Measurements from ENCODE around the gene SYT3. TPM values are rescaled to one million over a fixed set of nuclear protein-coding genes. Genes with fewer than 3 reads are reported as not detected.

SYT3 gene
- total RNA-seq, 2 donors from 2014 or later = not detected

DNA sequence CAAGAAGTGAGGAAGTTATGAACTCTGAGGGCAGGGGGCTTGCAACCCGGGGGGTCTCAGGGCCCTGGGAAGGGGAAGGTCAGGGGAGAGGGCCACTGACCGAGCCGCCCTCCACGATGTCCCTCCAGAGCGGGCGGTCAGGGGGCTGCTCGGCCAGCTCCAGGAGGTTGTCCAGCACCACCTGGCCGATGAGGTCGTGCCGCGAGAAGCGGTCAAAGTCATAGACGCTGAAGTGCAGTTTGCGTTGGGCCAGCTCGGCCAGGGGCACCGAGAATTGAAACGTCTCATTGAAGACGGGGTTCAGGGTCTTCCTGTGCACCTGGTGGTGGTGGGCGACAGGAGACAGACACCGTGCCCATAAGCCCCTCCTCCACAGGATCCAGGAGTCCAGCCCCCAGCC is 10.5 kb downstream of the SYT3 start:
- no peak for ATAC-seq (ENCODE audit: insufficient number of reproducible peaks, low FRiP score, low read depth)
- no peak overlapping the region for H3K27ac ChIP-seq
- TF ChIP-seq, protein P1, sequence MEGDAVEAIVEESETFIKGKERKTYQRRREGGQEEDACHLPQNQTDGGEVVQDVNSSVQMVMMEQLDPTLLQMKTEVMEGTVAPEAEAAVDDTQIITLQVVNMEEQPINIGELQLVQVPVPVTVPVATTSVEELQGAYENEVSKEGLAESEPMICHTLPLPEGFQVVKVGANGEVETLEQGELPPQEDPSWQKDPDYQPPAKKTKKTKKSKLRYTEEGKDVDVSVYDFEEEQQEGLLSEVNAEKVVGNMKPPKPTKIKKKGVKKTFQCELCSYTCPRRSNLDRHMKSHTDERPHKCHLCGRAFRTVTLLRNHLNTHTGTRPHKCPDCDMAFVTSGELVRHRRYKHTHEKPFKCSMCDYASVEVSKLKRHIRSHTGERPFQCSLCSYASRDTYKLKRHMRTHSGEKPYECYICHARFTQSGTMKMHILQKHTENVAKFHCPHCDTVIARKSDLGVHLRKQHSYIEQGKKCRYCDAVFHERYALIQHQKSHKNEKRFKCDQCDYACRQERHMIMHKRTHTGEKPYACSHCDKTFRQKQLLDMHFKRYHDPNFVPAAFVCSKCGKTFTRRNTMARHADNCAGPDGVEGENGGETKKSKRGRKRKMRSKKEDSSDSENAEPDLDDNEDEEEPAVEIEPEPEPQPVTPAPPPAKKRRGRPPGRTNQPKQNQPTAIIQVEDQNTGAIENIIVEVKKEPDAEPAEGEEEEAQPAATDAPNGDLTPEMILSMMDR (IDR thresholded peaks at IDR 0.05) = no peak
- no peaks in the 10 kb centered on the region for H3K36me3 ChIP-seq
- no peak for DNase-seq (ENCODE audit: low spot score)
- no peaks in the 10 kb centered on the region for H3K4me1 ChIP-seq (ENCODE audit: control insufficient read depth in 1 of 2, low read depth in 2 of 2)
- no peak overlapping the region for H3K4me3 ChIP-seq
- H3K9me3 ChIP-seq = peaks cover 6% of the 10 kb centered on the region
- H3K27me3 ChIP-seq (replicated peaks; ENCODE audit: insufficient read depth) = no peaks in the 10 kb centered on the region

DNA sequence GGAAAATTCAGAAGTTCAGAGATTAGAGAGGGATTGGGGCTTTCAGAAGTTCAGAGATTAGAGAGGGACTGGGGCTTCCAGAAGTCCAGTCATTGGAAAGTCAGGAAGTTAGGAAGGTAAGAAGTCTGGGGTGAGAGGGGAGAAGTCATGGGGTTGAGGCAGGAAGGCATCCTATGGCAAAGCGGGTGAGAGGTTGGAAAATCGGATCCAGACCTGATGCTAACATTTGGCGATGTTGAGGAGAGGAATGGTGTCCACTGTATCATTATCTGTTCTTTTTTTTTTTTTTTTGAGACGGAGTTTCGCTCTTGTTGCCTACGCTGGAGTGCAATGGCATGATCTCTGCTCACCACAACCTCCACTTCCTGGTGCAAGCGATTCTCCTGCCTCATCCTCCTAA is 11.1 kb downstream of the SYT3 start:
- no peak for ATAC-seq (ENCODE audit: insufficient number of reproducible peaks, low FRiP score, low read depth)
- Histone ChIP-seq H3K36me3 (no peaks in the 10 kb centered on the region), H3K27ac (no peak overlapping the region), H3K27me3 (replicated peaks; ENCODE audit: insufficient read depth) (no peaks in the 10 kb centered on the region), H3K9me3 (no peaks in the 10 kb centered on the region), H3K4me1 (ENCODE audit: control insufficient read depth in 1 of 2, low read depth in 2 of 2) (no peaks in the 10 kb centered on the region), H3K4me3 (no peak overlapping the region)
- TF ChIP-seq, protein P1 (IDR thresholded peaks at IDR 0.05) = no peak
- no peak for DNase-seq (ENCODE audit: low spot score)

DNA sequence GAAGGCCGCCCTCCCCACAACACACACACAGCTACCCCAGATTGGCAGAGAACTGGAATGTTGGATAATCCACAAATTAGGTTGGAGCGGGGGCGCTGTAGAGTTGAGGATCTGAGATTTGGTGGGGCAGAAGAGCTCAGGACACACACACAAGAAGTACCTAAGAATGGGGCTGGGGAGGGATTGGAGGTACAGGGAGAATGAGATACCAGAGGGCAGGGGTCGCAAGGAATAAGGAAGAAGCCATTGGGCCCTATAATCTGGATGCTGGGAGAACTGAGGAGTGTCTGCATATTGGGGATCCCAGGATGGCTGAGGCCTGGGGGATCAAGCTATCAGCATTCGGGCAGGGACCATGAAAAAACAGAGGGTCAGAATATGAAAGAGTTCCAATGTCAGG is 11.5 kb downstream of the SYT3 start:
- Histone ChIP-seq H3K36me3 (no peaks in the 10 kb centered on the region), H3K9me3 (no peaks in the 10 kb centered on the region), H3K27ac (no peak overlapping the region), H3K4me1 (ENCODE audit: control insufficient read depth in 1 of 2, low read depth in 2 of 2) (no peaks in the 10 kb centered on the region), H3K4me3 (no peak overlapping the region), H3K27me3 (replicated peaks; ENCODE audit: insufficient read depth) (no peaks in the 10 kb centered on the region)
- TF ChIP-seq, protein P1 (IDR thresholded peaks at IDR 0.05) = no peak
- no peak for ATAC-seq (ENCODE audit: insufficient number of reproducible peaks, low FRiP score, low read depth)
- DNase-seq (ENCODE audit: low spot score) = no peak

DNA sequence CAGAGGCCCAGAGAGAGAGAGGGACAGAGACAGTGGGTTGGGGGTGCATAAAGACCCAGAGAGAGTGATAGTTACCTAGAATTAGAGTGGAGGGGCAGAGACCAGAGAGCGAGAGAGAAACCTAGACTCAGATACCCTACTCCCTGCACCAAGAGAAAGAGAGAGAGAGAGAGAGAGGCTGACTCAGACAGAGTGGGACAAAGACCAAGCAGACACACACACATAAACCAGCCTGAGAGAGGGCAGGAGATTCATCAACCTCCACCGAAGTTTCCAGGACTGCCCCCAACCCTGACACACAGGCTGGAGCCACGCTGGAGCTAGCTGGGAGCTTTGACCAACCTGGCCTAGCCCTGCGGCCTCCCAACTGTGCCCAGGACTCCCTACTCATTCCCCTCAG is 12.9 kb downstream of the SYT3 start:
- DNase-seq (ENCODE audit: low spot score) (no peak), ATAC-seq (ENCODE audit: insufficient number of reproducible peaks, low FRiP score, low read depth) (no peak)
- Histone ChIP-seq H3K36me3 (no peaks in the 10 kb centered on the region), H3K4me1 (ENCODE audit: control insufficient read depth in 1 of 2, low read depth in 2 of 2) (no peaks in the 10 kb centered on the region), H3K27ac (no peak overlapping the region), H3K9me3 (no peaks in the 10 kb centered on the region), H3K27me3 (replicated peaks; ENCODE audit: insufficient read depth) (no peaks in the 10 kb centered on the region), H3K4me3 (no peak overlapping the region)
- TF ChIP-seq, protein P1 (IDR thresholded peaks at IDR 0.05) = no peak

DNA sequence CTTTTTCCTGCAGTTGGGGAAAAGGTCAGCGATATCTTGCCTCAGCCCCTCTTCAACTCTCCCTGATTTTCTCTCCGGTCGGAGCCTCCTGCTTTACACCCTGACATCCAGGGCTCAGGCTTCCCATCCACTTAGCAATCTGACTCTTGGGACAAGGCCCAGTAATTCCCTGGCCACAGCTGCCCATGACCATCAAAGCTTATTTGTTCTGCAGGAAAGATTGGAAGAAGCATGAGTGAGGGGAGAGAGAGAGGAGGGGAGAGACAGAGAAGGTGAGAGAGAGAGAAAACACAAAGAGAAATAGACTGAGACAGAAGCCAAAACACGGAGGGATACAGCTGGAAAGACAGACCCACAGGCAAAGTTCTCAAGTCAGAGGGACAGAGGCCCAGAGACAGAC is 13.7 kb downstream of the SYT3 start:
- TF ChIP-seq, protein P1 (IDR thresholded peaks at IDR 0.05) = no peak
- no peaks in the 10 kb centered on the region for H3K36me3 ChIP-seq
- H3K4me3 ChIP-seq = no peak overlapping the region
- DNase-seq (ENCODE audit: low spot score) (no peak), ATAC-seq (ENCODE audit: insufficient number of reproducible peaks, low FRiP score, low read depth) (no peak)
- H3K9me3 ChIP-seq = no peaks in the 10 kb centered on the region
- H3K27ac ChIP-seq = no peak overlapping the region
- no peaks in the 10 kb centered on the region for H3K4me1 ChIP-seq (ENCODE audit: control insufficient read depth in 1 of 2, low read depth in 2 of 2)
- H3K27me3 ChIP-seq (replicated peaks; ENCODE audit: insufficient read depth) = no peaks in the 10 kb centered on the region

All from thoracic aorta (tissue), 2 donors.